Activated CD4-positive, CD25-positive, alpha-beta regulatory T cell (primary cell): ENCODE data around the gene NOX3.

ENCODE experiments used
- DNase-seq, 4 experiments: peaks; one replicate each; lab custom pipeline; 2025; lab: John Stamatoyannopoulos, UW

The NOX3 gene

GRCh38 chr6:155434096-155434495, 21.5 kb downstream of the NOX3 start:
- no peak for DNase-seq

- no peak for DNase-seq
Observed at GRCh38 chr6:155432293-155432692, 23.3 kb downstream of the NOX3 start.

- no peak for DNase-seq
Observed at GRCh38 chr6:155429321-155429893, 26.2 kb downstream of the NOX3 start.

GRCh38 chr6:155426408-155426945, 29.2 kb downstream of the NOX3 start:
- DNase-seq: no peak

- DNase-seq: no peak
Observed at GRCh38 chr6:155424181-155424580, 31.5 kb downstream of the NOX3 start.

- no peak for DNase-seq
Observed at GRCh38 chr6:155422635-155423034, 33.0 kb downstream of the NOX3 start.

GRCh38 chr6:155420492-155420891, 35.1 kb downstream of the NOX3 start:
- DNase-seq: no peak

- DNase-seq: no peak
Observed at GRCh38 chr6:155419161-155419560, 36.5 kb downstream of the NOX3 start.

- DNase-seq: peak in 3 of 4 experiments; percentile 19 to 38 (median 22)
Observed at GRCh38 chr6:155418017-155418761, 37.5 kb downstream of the NOX3 start.

GRCh38 chr6:155417454-155417853, 38.2 kb downstream of the NOX3 start:
- DNase-seq: no peak

GRCh38 chr6:155415953-155416352, 39.7 kb downstream of the NOX3 start:
- DNase-seq: no peak

- DNase-seq: no peak
Observed at GRCh38 chr6:155414049-155414448, 41.6 kb downstream of the NOX3 start.

- DNase-seq: no peak
Observed at GRCh38 chr6:155412335-155412734, 43.3 kb downstream of the NOX3 start.

- DNase-seq: no peak
Observed at GRCh38 chr6:155411154-155412052, 44.2 kb downstream of the NOX3 start.

GRCh38 chr6:155409391-155409790, 46.2 kb downstream of the NOX3 start:
- no peak for DNase-seq

GRCh38 chr6:155408981-155409380, 46.7 kb downstream of the NOX3 start:
- DNase-seq: no peak

GRCh38 chr6:155408231-155408630, 47.4 kb downstream of the NOX3 start:
- no peak for DNase-seq

GRCh38 chr6:155406801-155407200, 48.8 kb downstream of the NOX3 start:
- DNase-seq: no peak

- DNase-seq: no peak
Observed at GRCh38 chr6:155404937-155405336, 50.7 kb downstream of the NOX3 start.

GRCh38 chr6:155402656-155403304, 52.9 kb downstream of the NOX3 start:
- no peak for DNase-seq

GRCh38 chr6:155400654-155400965, 55.0 kb downstream of the NOX3 start:
- no peak for DNase-seq
